ENCODE measurements around the gene KRTAP2-4. TPM values are rescaled to one million over a fixed set of nuclear protein-coding genes. Genes with fewer than 3 reads are reported as not detected.
"Not testable (repeated sequence)": the region's sequence is repeated elsewhere in the genome, so short reads cannot be mapped to it uniquely, and the experiment has no call there.

KRTAP2-4 gene
- total RNA-seq, 1 experiment from 2014 or later: not detected

GRCh38 chr17:41098042-41098441 lies 32.4 kb upstream of the KRTAP2-4 start, which contains the start of gene KRTAP4-8:
Gene KRTAP4-8, minus strand, starts transcription at chr17:41098142. Its CDS starts 58 bp downstream, at chr17:41098084.
- DNase-seq (ENCODE audit: low spot score): no peak
- Histone ChIP-seq H3K27ac (ENCODE audit: low read depth, low read length, poor library complexity, severe bottlenecking) (no peak within 1 kb of the TSS), H3K9me3 (ENCODE audit: low read depth, low read length, poor library complexity, severe bottlenecking) (no peaks in the 10 kb centered on the region), H3K4me1 (ENCODE audit: insufficient read depth, low read length, poor library complexity, severe bottlenecking) (no peaks in the 10 kb centered on the region), H3K36me3 (ENCODE audit: insufficient read depth, low read length, poor library complexity, severe bottlenecking) (no peaks in the 10 kb centered on the region), H3K27me3 (replicated peaks; ENCODE audit: insufficient read depth, low read depth, low read length, poor library complexity) (no peaks in the 10 kb centered on the region), H3K4me3 (ENCODE audit: low read depth, low read length, poor library complexity, severe bottlenecking) (no peak within 1 kb of the TSS)
- intact Hi-C loops (cut with micrococcal nuclease; ENCODE audit: unreplicated experiment): no loop called here
- TF ChIP-seq EZH2 (IDR thresholded peaks at IDR 0.05; ENCODE audit: borderline replicate concordance, low read depth, low read length, poor library complexity, severe bottlenecking) (no peak), CTCF (conservative IDR thresholded peaks at IDR 0.05; ENCODE audit: low read depth, low read length) (no peak)
- CTCF ChIA-PET: no interaction called here
- POLR2A ChIA-PET (ENCODE audit: low non-redundant PET): no interaction called here
- BruUV-seq (replicated peaks): no TSS peak

DNA sequence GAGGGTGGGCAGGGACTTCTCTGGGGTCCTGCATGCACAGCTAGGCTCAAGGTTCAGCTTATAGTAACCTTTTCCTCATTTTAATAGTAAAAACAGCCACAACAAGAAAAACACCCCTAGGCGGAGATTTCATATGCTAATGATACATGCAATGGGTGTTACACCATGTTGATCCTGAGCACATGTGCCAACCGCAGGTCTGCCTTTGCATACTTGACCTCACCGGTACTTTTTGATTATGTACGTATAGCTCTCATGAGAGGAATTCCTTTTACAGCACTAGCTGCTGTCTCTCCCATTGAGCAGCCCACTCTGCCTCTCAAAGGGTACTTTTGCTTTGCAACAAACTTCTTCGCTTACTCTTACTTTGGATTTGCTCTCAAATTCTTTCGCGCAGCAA lies 30.4 kb upstream of the KRTAP2-4 start:
- Histone ChIP-seq H3K9me3 (ENCODE audit: low read depth, low read length, poor library complexity, severe bottlenecking) (no peaks in the 10 kb centered on the region), H3K4me3 (ENCODE audit: low read depth, low read length, poor library complexity, severe bottlenecking) (no peak overlapping the region), H3K4me1 (ENCODE audit: insufficient read depth, low read length, poor library complexity, severe bottlenecking) (no peaks in the 10 kb centered on the region), H3K36me3 (ENCODE audit: insufficient read depth, low read length, poor library complexity, severe bottlenecking) (no peaks in the 10 kb centered on the region), H3K27me3 (replicated peaks; ENCODE audit: insufficient read depth, low read depth, low read length, poor library complexity) (no peaks in the 10 kb centered on the region), H3K27ac (ENCODE audit: low read depth, low read length, poor library complexity, severe bottlenecking) (no peak overlapping the region)
- CTCF ChIA-PET: no interaction called here
- intact Hi-C loops (cut with micrococcal nuclease; ENCODE audit: unreplicated experiment): no loop called here
- POLR2A ChIA-PET (ENCODE audit: low non-redundant PET): no interaction called here
- BruUV-seq (replicated peaks): no TSS peak
- no peak for TF ChIP-seq CTCF (conservative IDR thresholded peaks at IDR 0.05; ENCODE audit: low read depth, low read length)
- TF ChIP-seq EZH2 (IDR thresholded peaks at IDR 0.05; ENCODE audit: borderline replicate concordance, low read depth, low read length, poor library complexity, severe bottlenecking): no peak
- no peak for DNase-seq (ENCODE audit: low spot score)

DNA sequence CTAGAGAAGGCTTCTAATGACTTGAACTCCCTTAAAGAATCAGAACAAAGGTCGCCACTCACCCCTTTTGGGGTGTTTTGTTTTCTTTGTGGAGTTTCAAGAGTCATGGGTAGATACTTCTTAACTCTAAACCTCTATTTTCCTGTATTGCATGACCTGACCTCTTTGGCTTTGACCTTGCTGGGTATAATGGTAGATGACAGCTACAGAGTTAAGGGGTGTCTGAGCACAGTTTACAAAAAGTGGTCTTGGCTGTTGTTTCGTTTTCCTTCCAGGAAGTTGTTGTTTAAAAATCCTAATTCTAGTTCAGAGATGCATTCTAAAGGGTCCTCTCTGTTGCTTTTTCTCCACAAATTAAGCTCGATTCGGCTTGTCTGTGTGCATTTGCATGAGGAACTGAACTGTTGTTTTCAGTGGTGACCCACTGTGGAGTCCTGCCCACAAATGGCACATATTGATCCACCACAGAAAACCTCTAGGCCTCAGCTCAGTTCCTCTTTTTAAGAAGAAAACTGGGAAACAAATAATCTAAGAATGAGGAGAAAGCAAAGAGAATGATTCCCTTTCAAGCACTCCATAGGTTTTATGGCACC lies 23.2 kb upstream of the KRTAP2-4 start:
- H3K4me3 ChIP-seq (ENCODE audit: low read depth, low read length, poor library complexity, severe bottlenecking); H3K27ac ChIP-seq (ENCODE audit: low read depth, low read length, poor library complexity, severe bottlenecking); CTCF ChIA-PET; H3K27me3 ChIP-seq (replicated peaks; ENCODE audit: insufficient read depth, low read depth, low read length, poor library complexity); POLR2A ChIA-PET (ENCODE audit: low non-redundant PET); BruUV-seq (replicated peaks); H3K9me3 ChIP-seq (ENCODE audit: low read depth, low read length, poor library complexity, severe bottlenecking); H3K4me1 ChIP-seq (ENCODE audit: insufficient read depth, low read length, poor library complexity, severe bottlenecking); intact Hi-C loops (cut with micrococcal nuclease; ENCODE audit: unreplicated experiment); DNase-seq (ENCODE audit: low spot score); H3K36me3 ChIP-seq (ENCODE audit: insufficient read depth, low read length, poor library complexity, severe bottlenecking): not testable (repeated sequence)

DNA sequence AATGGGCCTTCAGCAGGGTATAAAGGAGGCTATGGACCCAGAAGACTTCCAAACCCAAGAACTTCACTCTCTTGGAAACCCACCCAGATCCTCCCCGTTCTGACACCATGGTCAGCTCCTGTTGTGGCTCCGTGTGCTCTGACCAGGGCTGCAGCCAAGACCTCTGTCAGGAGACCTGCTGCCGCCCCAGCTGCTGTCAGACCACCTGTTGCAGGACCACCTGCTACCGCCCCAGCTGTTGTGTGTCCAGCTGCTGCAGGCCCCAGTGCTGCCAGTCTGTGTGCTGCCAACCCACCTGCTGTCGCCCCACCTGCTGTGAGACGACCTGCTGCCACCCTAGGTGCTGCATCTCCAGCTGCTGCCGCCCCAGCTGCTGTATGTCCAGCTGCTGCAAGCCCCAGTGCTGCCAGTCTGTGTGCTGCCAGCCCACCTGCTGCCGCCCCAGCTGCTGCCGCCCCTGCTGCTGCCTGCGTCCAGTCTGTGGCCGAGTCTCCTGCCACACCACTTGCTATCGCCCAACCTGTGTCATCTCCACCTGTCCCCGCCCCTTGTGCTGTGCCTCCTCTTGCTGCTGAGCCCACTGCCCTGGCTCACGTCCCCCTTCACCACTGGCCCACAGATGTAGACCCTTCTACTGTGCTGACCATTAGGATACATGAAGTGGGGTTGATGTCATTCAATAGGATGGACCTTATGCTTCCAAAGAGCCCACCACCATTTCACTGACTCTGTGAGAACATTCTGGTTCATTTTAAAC lies 18.6 kb upstream of the KRTAP2-4 start, which contains the start of gene KRTAP4-7:
TSS of gene KRTAP4-7 (plus strand) at position 51 of the 757 bp plus-strand sequence. CDS start at position 108, 57 bp downstream.
- H3K4me1 ChIP-seq (ENCODE audit: insufficient read depth, low read length, poor library complexity, severe bottlenecking); H3K9me3 ChIP-seq (ENCODE audit: low read depth, low read length, poor library complexity, severe bottlenecking); H3K27ac ChIP-seq (ENCODE audit: low read depth, low read length, poor library complexity, severe bottlenecking); intact Hi-C loops (cut with micrococcal nuclease; ENCODE audit: unreplicated experiment); POLR2A ChIA-PET (ENCODE audit: low non-redundant PET); H3K36me3 ChIP-seq (ENCODE audit: insufficient read depth, low read length, poor library complexity, severe bottlenecking); H3K27me3 ChIP-seq (replicated peaks; ENCODE audit: insufficient read depth, low read depth, low read length, poor library complexity); BruUV-seq (replicated peaks); H3K4me3 ChIP-seq (ENCODE audit: low read depth, low read length, poor library complexity, severe bottlenecking); CTCF ChIA-PET; DNase-seq (ENCODE audit: low spot score): not testable (repeated sequence)

- H3K36me3 ChIP-seq (ENCODE audit: insufficient read depth, low read length, poor library complexity, severe bottlenecking); H3K4me3 ChIP-seq (ENCODE audit: low read depth, low read length, poor library complexity, severe bottlenecking); H3K27ac ChIP-seq (ENCODE audit: low read depth, low read length, poor library complexity, severe bottlenecking); H3K9me3 ChIP-seq (ENCODE audit: low read depth, low read length, poor library complexity, severe bottlenecking); CTCF ChIA-PET; H3K27me3 ChIP-seq (replicated peaks; ENCODE audit: insufficient read depth, low read depth, low read length, poor library complexity); H3K4me1 ChIP-seq (ENCODE audit: insufficient read depth, low read length, poor library complexity, severe bottlenecking); BruUV-seq (replicated peaks); POLR2A ChIA-PET (ENCODE audit: low non-redundant PET); intact Hi-C loops (cut with micrococcal nuclease; ENCODE audit: unreplicated experiment): not testable (repeated sequence)
- DNase-seq (ENCODE audit: low spot score): peak; percentile 14
These were observed 17.7 kb upstream of the KRTAP2-4 start for GRCh38 chr17:41083427-41083826.
